Colonic mucosa (tissue), 4 donors: ENCODE measurements around the gene DNAJC8. TPM values are rescaled to one million over a fixed set of nuclear protein-coding genes. Genes with fewer than 3 reads are reported as not detected.
A peak's percentile ranks its signal among the peaks of the same experiment; 100 is the strongest.

ENCODE experiments used
- DNase-seq: peaks from one replicate; pipeline ENCODE4 v3.0.0-alpha.2; 2020
- H3K27ac ChIP-seq: fragments of 200-600 bp; one replicate; pipeline ENCODE4 v1.8.0; 2021
- H3K27me3 ChIP-seq: fragments of 200-600 bp; one replicate; pipeline ENCODE4 v1.8.0; 2021
- H3K36me3 ChIP-seq: fragments of 200-600 bp; one replicate; pipeline ENCODE4 v1.8.0; 2021
- H3K4me1 ChIP-seq: fragments of 200-600 bp; one replicate; pipeline ENCODE4 v1.8.0; 2021; ENCODE audit warnings: mild to moderate bottlenecking
- H3K4me3 ChIP-seq: fragments of 200-600 bp; one replicate; pipeline ENCODE4 v1.8.0; 2021
- H3K9ac ChIP-seq, 2 donors: one replicate each; pipeline ENCODE4 v1.7.0; 2013; ENCODE audit warnings: control low read depth in 2 of 2, low read depth in 2 of 2, low read length in 2 of 2
- H3K9me3 ChIP-seq: fragments of 200-600 bp; one replicate; pipeline ENCODE4 v1.8.0; 2021
- intact Hi-C: fragments of 100-400 bp; cut with DNase I; formaldehyde crosslinking; loops from one replicate; pipeline ENCODE4 v1.14.1; 2022
- total RNA-seq, 2 donors: library from RNA; stranded (reverse); fragmentation: NEBNext Ultra II Directional in 1 of 2; extraction: Animal tissue kit (Norgen Biotek cat#: 25700) in 1 of 2; gene quantifications; one replicate each; pipeline ENCODE4 v1.2.1, GENCODE V29; 2021
- TF ChIP-seq, protein P1 (sequence below): fragments of 200-600 bp; IDR thresholded peaks from one replicate; pipeline ENCODE4 v1.8.0; 2022; ENCODE audit warnings: antibody characterized with exemption, mild to moderate bottlenecking
- donor health status: healthy.
- donor health status: DM: no; HTN: no; CAD: no.
- donor health status: DM: no; HTN: no; CAD: no.

Gene DNAJC8
- total RNA-seq, 2 donors from 2014 or later = 53.1 to 57.2 TPM

DNA sequence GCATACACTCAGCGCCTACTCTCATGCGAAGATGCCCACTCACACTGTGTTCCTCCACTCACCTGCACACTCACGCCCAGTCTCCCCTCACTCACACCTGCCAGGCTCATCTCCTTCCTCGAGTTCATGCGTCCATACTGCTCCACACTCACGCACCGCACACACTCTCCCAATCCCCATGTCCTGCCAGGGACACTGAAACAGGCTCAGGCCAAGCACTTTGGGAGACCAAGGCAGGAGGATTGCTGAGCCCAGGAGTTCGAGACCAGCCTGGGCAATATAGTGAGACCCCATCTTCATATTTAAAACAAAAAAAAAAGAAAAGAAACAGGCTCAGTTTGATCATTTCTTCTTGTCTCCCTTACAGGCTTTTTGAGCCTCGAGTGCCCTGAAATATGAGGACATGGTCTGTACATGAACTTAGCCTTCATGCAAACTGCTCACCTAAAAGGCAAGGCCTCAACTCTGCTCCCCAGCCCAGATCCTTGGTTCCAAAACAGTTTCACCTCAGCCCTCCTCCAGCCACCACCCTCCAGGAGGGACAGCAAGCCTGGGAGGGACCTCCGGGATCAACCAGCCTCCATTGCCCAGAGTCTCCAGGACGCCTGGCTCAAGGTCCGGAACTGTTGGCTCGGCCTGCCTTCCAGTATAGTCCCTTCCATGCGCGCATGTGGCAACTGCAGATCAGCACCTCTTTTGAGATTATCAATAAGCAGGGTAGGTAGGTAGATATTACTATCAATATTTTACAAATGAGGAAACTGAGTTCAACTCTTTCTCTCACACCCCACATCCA lies 53.9 kb downstream of the DNAJC8 start:
- H3K4me1 ChIP-seq = no peaks in the 10 kb centered on the region
- H3K27me3 ChIP-seq = no peaks in the 10 kb centered on the region
- no peaks in the 10 kb centered on the region for H3K36me3 ChIP-seq
- no peak for DNase-seq
- H3K27ac ChIP-seq = no peak overlapping the region
- no peaks in the 10 kb centered on the region for H3K9me3 ChIP-seq
- intact Hi-C loops = no loop called here
- no peak overlapping the region for H3K4me3 ChIP-seq
- H3K9ac ChIP-seq = no peak overlapping the region
- TF ChIP-seq, protein P1, sequence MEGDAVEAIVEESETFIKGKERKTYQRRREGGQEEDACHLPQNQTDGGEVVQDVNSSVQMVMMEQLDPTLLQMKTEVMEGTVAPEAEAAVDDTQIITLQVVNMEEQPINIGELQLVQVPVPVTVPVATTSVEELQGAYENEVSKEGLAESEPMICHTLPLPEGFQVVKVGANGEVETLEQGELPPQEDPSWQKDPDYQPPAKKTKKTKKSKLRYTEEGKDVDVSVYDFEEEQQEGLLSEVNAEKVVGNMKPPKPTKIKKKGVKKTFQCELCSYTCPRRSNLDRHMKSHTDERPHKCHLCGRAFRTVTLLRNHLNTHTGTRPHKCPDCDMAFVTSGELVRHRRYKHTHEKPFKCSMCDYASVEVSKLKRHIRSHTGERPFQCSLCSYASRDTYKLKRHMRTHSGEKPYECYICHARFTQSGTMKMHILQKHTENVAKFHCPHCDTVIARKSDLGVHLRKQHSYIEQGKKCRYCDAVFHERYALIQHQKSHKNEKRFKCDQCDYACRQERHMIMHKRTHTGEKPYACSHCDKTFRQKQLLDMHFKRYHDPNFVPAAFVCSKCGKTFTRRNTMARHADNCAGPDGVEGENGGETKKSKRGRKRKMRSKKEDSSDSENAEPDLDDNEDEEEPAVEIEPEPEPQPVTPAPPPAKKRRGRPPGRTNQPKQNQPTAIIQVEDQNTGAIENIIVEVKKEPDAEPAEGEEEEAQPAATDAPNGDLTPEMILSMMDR = no peak

GRCh38 chr1:28176492-28177470 lies 56.0 kb downstream of the DNAJC8 start, which contains the start of gene PTAFR:
Gene PTAFR, minus strand, starts transcription at chr1:28176690. Its CDS starts 25,669 bp downstream, at chr1:28151021.
- Histone ChIP-seq H3K27ac (peak within 1 kb of the TSS; percentile 40), H3K9me3 (no peaks in the 10 kb centered on the region), H3K4me1 (peaks cover 14% of the 10 kb centered on the region), H3K9ac (peak within 1 kb of the TSS; percentile 12 to 26), H3K36me3 (no peaks in the 10 kb centered on the region), H3K27me3 (no peaks in the 10 kb centered on the region), H3K4me3 (no peak within 1 kb of the TSS)
- TF ChIP-seq, protein P1 = no peak
- no peak for DNase-seq
- intact Hi-C loops = no loop called here

DNA sequence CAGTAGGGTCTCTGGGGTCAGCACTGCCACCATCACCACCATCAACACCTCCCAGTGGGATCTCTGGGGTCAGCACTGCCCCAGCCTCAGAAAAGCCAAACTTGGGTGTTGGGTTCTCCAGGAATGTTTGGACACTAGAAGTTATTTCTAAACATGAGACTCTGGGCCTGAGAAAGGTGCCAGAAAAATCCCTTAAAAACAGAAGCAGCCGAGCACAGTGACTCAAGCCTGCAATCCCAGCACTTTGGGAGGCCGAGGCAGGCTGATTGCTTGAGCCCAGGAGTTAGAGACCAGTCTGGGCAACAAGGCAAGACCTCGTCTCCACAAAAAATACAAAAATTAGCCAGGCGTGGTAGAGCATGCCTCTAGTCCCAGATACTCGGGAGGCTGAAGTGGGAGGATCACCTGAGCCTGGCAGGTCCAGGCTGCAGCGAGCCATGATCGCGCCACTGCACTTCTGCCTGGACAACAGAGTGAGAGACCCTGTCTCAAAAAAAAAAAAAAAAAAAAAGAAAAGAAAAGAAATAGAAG lies 56.8 kb downstream of the DNAJC8 start:
- Histone ChIP-seq H3K4me1 (peaks cover 15% of the 10 kb centered on the region), H3K9ac (peak overlapping the region in 1 of 2 donors; percentile 26), H3K9me3 (no peaks in the 10 kb centered on the region), H3K36me3 (no peaks in the 10 kb centered on the region), H3K4me3 (no peak overlapping the region), H3K27ac (peak overlapping the region; percentile 40), H3K27me3 (no peaks in the 10 kb centered on the region)
- DNase-seq = no peak
- intact Hi-C loops = no loop called here
- TF ChIP-seq, protein P1 = no peak

DNA sequence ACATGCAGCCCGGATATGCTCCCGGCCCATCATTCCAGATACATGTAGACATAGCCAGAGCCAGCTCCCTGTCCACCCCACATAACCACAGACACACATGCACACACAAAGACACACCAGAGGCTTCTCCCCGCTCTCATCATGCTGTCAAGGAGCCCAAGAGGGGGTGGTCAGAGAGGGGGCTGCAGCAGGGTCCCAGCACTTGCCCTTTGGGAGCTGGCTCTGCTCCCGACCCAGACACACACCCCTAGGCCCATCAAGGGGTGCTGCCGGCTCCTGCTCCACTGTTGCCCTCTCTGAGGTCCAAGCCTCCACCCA lies 58.9 kb downstream of the DNAJC8 start:
- H3K9ac ChIP-seq = peak overlapping the region in 1 of 2 donors; percentile 24
- H3K9me3 ChIP-seq = no peaks in the 10 kb centered on the region
- peak overlapping the region; percentile 75 for H3K27ac ChIP-seq
- H3K27me3 ChIP-seq = no peaks in the 10 kb centered on the region
- intact Hi-C loops = no loop called here
- no peak for DNase-seq
- TF ChIP-seq, protein P1 = no peak
- peaks cover 15% of the 10 kb centered on the region for H3K4me1 ChIP-seq
- H3K36me3 ChIP-seq = no peaks in the 10 kb centered on the region
- no peak overlapping the region for H3K4me3 ChIP-seq
